GM06990 (cell line): ENCODE data around the gene COLQ.

Experiments
- DNase-seq: peaks from one replicate; pipeline ENCODE4 v3.0.0-alpha.2; 2011; ENCODE audit not compliant: insufficient read length; ENCODE audit errors: extremely low read depth
- H3K27me3 ChIP-seq: replicated peaks from 2 replicates; pipeline ENCODE4 v1.6.0; 2011; ENCODE audit warnings: low read length; ENCODE audit not compliant: control insufficient read depth, insufficient read depth
- H3K36me3 ChIP-seq: 2 replicates; pipeline ENCODE4 v1.5.1; 2011; ENCODE audit warnings: low read length; ENCODE audit not compliant: control insufficient read depth, insufficient read depth
- H3K4me3 ChIP-seq: replicated peaks from 2 replicates; pipeline ENCODE4 v1.5.1; 2011; ENCODE audit warnings: low read depth, mild to moderate bottlenecking, control low read depth, low read length
- CTCF ChIP-seq: IDR thresholded peaks from 2 replicates; pipeline ENCODE4 v1.5.1; 2011; ENCODE audit warnings: low read length, control low read depth, mild to moderate bottlenecking, inconsistent platforms; ENCODE audit not compliant: insufficient read depth, poor library complexity, severe bottlenecking

Gene COLQ

GRCh38 chr3:15449489-15450224 is 71.8 kb downstream of the COLQ start:
- Histone ChIP-seq H3K36me3 (no peaks in the 10 kb centered on the region), H3K4me3 (no peak overlapping the region), H3K27me3 (no peaks in the 10 kb centered on the region)
- DNase-seq = no peak
- no peak for TF ChIP-seq CTCF

DNA sequence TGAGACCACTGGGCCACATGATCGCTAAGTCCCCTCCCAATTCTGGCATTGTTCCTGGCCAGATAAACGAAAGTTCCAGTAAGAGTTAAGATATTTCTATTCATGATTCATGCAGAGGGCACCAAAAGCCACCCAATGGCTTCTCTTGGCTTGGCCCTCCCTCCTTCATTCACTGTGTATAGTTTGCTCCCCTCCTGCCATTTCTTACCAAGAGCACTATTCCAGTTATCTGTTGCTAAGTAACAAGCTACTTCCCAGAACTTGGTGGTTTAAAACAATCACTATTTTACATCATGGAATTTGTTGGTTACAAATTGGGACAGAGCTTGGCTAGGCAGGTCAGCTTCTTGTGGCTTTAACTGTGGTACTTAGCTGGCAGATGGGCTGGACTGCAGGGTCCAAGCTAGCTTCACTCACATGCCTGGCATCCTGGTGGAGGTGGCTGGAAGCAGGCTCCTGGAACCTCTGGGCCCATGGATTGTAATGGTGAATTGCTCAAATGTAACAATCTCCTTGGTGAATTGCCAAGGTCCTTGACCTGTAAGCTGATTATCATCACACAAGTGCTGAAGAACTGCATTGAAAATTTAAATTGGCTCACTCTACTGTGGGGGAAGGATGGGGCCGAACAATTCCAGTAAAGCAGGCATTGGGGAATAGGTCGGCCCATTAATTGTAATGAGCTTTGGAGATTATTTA is 77.5 kb downstream of the COLQ start:
- H3K4me3 ChIP-seq = no peak overlapping the region
- peaks cover 12% of the 10 kb centered on the region for H3K36me3 ChIP-seq
- no peaks in the 10 kb centered on the region for H3K27me3 ChIP-seq
- no peak for DNase-seq
- TF ChIP-seq CTCF = no peak

DNA sequence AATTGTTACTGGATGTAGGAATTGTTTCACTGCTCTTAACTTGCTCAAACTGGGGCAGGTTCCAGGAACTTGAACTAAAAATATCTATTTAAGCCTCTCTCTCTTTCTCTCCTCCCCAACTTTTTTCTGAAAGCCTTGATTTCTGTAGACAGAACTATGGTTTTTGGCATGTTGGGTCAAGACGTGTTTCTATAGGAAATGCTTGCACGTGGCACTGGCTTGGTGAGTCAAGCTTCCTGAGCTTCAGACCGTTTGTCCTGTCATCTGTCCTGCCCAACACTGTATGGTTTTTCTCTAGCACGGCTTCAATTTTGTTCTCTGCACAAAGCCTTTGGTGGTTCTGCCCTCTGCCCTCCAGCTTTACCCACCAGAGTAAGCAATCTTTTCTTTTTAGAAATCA is 80.6 kb downstream of the COLQ start:
- TF ChIP-seq CTCF = no peak
- DNase-seq = no peak
- Histone ChIP-seq H3K27me3 (no peaks in the 10 kb centered on the region), H3K4me3 (no peak overlapping the region), H3K36me3 (peaks cover 18% of the 10 kb centered on the region)

GRCh38 chr3:15439476-15439875 is 82.0 kb downstream of the COLQ start:
- no peak for DNase-seq
- Histone ChIP-seq H3K4me3 (no peak overlapping the region), H3K36me3 (peaks cover 23% of the 10 kb centered on the region), H3K27me3 (no peaks in the 10 kb centered on the region)
- TF ChIP-seq CTCF = no peak

- no peak for DNase-seq
- Histone ChIP-seq H3K4me3 (no peak overlapping the region), H3K27me3 (no peaks in the 10 kb centered on the region), H3K36me3 (peaks cover 26% of the 10 kb centered on the region)
- TF ChIP-seq CTCF = no peak
Measured at GRCh38 chr3:15438983-15439382, 82.5 kb downstream of the COLQ start.
